Measurements from ENCODE around the gene CACNA1B. TPM values are rescaled to one million over a fixed set of nuclear protein-coding genes. Genes with fewer than 3 reads are reported as not detected.

Gene CACNA1B
- total and polyA plus RNA-seq, 9 of the 15 experiments (the other 6 are each of a cell fraction or from before 2014, with no cell fraction given), result 0.01 to 0.04 TPM; not detected in 7

DNA sequence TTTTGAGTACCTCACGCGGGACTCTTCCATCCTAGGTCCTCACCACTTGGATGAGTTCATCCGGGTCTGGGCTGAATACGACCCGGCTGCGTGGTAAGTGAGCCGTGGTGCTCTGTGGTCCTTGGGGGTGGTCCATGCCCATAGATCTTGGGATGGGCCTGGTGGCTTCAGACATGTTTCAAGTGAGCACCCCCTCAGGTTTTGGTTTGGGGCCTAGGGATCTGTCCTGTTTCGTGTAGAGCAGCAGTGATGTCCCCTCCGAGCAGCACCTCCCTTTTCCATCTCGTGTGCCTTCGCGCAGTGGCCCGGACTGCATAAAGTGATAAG lies 218.9 kb downstream of the CACNA1B start (continued):
- TF ChIP-seq, protein P1, sequence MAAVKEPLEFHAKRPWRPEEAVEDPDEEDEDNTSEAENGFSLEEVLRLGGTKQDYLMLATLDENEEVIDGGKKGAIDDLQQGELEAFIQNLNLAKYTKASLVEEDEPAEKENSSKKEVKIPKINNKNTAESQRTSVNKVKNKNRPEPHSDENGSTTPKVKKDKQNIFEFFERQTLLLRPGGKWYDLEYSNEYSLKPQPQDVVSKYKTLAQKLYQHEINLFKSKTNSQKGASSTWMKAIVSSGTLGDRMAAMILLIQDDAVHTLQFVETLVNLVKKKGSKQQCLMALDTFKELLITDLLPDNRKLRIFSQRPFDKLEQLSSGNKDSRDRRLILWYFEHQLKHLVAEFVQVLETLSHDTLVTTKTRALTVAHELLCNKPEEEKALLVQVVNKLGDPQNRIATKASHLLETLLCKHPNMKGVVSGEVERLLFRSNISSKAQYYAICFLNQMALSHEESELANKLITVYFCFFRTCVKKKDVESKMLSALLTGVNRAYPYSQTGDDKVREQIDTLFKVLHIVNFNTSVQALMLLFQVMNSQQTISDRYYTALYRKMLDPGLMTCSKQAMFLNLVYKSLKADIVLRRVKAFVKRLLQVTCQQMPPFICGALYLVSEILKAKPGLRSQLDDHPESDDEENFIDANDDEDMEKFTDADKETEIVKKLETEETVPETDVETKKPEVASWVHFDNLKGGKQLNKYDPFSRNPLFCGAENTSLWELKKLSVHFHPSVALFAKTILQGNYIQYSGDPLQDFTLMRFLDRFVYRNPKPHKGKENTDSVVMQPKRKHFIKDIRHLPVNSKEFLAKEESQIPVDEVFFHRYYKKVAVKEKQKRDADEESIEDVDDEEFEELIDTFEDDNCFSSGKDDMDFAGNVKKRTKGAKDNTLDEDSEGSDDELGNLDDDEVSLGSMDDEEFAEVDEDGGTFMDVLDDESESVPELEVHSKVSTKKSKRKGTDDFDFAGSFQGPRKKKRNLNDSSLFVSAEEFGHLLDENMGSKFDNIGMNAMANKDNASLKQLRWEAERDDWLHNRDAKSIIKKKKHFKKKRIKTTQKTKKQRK (IDR thresholded peaks at IDR 0.05; ENCODE audit: borderline replicate concordance, low read depth, low read length), result no peak
- no peak for TF ChIP-seq E2F3 (CRISPR knock-in tag; IDR thresholded peaks at IDR 0.05)
- TF ChIP-seq SIN3B (IDR thresholded peaks at IDR 0.05; ENCODE audit: low read depth), result no peak
- no peak for TF ChIP-seq WHSC1 (IDR thresholded peaks at IDR 0.05; ENCODE audit: low read length)
- TF ChIP-seq ZNF354B (CRISPR knock-in tag; IDR thresholded peaks at IDR 0.05), result no peak
- TF ChIP-seq PHF21A (IDR thresholded peaks at IDR 0.05; ENCODE audit: borderline replicate concordance, low read depth), result no peak
- no peak for TF ChIP-seq RCOR1 (IDR thresholded peaks at IDR 0.05; ENCODE audit: borderline replicate concordance in 1 of 2, low read depth in 2 of 2, low read length in 2 of 2)
- no peak for TF ChIP-seq ZFX (CRISPR knock-in tag; IDR thresholded peaks at IDR 0.05)
- TF ChIP-seq ZFP1 (CRISPR knock-in tag; IDR thresholded peaks at IDR 0.05), result no peak
- TF ChIP-seq ZNF431 (CRISPR knock-in tag; IDR thresholded peaks at IDR 0.05), result no peak
- TF ChIP-seq, protein P2, sequence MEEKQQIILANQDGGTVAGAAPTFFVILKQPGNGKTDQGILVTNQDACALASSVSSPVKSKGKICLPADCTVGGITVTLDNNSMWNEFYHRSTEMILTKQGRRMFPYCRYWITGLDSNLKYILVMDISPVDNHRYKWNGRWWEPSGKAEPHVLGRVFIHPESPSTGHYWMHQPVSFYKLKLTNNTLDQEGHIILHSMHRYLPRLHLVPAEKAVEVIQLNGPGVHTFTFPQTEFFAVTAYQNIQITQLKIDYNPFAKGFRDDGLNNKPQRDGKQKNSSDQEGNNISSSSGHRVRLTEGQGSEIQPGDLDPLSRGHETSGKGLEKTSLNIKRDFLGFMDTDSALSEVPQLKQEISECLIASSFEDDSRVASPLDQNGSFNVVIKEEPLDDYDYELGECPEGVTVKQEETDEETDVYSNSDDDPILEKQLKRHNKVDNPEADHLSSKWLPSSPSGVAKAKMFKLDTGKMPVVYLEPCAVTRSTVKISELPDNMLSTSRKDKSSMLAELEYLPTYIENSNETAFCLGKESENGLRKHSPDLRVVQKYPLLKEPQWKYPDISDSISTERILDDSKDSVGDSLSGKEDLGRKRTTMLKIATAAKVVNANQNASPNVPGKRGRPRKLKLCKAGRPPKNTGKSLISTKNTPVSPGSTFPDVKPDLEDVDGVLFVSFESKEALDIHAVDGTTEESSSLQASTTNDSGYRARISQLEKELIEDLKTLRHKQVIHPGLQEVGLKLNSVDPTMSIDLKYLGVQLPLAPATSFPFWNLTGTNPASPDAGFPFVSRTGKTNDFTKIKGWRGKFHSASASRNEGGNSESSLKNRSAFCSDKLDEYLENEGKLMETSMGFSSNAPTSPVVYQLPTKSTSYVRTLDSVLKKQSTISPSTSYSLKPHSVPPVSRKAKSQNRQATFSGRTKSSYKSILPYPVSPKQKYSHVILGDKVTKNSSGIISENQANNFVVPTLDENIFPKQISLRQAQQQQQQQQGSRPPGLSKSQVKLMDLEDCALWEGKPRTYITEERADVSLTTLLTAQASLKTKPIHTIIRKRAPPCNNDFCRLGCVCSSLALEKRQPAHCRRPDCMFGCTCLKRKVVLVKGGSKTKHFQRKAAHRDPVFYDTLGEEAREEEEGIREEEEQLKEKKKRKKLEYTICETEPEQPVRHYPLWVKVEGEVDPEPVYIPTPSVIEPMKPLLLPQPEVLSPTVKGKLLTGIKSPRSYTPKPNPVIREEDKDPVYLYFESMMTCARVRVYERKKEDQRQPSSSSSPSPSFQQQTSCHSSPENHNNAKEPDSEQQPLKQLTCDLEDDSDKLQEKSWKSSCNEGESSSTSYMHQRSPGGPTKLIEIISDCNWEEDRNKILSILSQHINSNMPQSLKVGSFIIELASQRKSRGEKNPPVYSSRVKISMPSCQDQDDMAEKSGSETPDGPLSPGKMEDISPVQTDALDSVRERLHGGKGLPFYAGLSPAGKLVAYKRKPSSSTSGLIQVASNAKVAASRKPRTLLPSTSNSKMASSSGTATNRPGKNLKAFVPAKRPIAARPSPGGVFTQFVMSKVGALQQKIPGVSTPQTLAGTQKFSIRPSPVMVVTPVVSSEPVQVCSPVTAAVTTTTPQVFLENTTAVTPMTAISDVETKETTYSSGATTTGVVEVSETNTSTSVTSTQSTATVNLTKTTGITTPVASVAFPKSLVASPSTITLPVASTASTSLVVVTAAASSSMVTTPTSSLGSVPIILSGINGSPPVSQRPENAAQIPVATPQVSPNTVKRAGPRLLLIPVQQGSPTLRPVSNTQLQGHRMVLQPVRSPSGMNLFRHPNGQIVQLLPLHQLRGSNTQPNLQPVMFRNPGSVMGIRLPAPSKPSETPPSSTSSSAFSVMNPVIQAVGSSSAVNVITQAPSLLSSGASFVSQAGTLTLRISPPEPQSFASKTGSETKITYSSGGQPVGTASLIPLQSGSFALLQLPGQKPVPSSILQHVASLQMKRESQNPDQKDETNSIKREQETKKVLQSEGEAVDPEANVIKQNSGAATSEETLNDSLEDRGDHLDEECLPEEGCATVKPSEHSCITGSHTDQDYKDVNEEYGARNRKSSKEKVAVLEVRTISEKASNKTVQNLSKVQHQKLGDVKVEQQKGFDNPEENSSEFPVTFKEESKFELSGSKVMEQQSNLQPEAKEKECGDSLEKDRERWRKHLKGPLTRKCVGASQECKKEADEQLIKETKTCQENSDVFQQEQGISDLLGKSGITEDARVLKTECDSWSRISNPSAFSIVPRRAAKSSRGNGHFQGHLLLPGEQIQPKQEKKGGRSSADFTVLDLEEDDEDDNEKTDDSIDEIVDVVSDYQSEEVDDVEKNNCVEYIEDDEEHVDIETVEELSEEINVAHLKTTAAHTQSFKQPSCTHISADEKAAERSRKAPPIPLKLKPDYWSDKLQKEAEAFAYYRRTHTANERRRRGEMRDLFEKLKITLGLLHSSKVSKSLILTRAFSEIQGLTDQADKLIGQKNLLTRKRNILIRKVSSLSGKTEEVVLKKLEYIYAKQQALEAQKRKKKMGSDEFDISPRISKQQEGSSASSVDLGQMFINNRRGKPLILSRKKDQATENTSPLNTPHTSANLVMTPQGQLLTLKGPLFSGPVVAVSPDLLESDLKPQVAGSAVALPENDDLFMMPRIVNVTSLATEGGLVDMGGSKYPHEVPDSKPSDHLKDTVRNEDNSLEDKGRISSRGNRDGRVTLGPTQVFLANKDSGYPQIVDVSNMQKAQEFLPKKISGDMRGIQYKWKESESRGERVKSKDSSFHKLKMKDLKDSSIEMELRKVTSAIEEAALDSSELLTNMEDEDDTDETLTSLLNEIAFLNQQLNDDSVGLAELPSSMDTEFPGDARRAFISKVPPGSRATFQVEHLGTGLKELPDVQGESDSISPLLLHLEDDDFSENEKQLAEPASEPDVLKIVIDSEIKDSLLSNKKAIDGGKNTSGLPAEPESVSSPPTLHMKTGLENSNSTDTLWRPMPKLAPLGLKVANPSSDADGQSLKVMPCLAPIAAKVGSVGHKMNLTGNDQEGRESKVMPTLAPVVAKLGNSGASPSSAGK (IDR thresholded peaks at IDR 0.05), result no peak
- TF ChIP-seq CBFB (CRISPR knock-in tag; IDR thresholded peaks at IDR 0.05), result no peak
